CD4-positive, alpha-beta T cell treated with Interleukin-15 for 1 hour (primary cell): ENCODE results near the gene CD3E.

ENCODE experiments used
- DNase-seq: peaks from one replicate; pipeline ENCODE4 v3.0.0-alpha.2; 2020

CD3E gene

DNA sequence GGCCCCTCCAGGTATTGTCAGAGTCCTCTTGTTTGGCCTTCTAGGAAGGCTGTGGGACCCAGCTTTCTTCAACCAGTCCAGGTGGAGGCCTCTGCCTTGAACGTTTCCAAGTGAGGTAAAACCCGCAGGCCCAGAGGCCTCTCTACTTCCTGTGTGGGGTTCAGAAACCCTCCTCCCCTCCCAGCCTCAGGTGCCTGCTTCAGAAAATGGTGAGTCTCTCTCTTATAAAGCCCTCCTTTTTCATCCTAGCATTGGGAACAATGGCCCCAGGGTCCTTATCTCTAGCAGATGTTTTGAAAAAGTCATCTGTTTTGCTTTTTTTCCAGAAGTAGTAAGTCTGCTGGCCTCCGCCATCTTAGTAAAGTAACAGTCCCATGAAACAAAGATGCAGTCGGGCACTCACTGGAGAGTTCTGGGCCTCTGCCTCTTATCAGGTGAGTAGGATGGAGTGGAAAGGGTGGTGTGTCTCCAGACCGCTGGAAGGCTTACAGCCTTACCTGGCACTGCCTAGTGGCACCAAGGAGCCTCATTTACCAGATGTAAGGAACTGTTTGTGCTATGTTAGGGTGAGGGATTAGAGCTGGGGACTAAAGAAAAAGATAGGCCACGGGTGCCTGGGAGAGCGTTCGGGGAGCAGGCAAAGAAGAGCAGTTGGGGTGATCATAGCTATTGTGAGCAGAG, at the start of gene CD3E:
TSS of gene CD3E (plus strand) at position 163 of the 681 bp plus-strand sequence. CDS start at position 386, 223 bp downstream.
- peak; percentile 67 for DNase-seq

- DNase-seq, result no peak
Measured at GRCh38 chr11:118258410-118258809, 46.1 kb upstream of the CD3E start.

DNA sequence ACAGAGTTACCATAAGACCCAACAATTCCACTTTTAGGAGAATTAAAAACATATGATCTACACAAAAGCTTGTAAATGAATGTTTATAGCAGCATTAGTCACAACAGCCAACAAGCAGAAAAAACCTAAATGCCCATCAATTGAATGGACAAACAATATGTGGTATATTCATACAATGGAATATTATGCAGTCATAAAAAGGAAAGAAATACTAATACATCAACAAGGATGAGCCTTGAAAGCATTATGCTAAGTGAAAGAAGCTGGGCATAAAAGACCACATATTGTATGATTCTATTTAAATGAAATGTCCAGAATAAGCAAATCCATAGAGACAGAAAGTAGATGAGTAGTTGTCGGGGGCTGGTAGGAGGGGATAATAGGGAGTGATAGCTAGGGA, 45.4 kb upstream of the CD3E start:
- no peak for DNase-seq

DNA sequence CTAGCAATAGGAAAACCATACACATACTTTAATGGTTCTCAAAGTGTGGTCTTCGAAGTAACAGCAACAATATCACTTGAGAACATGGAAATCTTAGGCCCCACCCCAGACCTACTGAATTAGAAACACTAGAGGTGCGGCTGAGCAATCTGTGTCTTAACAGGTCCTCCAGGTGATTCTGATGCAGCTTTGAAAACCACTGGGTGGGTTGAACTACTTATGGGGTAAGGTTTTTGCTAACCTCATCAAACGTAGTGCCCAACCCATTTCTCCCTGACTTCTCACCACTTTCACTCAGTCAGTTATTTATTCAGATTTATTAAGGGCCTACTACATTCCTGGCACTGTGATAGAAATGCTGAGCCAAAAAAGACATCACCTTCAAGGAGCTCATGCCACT, 44.2 kb upstream of the CD3E start:
- no peak for DNase-seq

DNA sequence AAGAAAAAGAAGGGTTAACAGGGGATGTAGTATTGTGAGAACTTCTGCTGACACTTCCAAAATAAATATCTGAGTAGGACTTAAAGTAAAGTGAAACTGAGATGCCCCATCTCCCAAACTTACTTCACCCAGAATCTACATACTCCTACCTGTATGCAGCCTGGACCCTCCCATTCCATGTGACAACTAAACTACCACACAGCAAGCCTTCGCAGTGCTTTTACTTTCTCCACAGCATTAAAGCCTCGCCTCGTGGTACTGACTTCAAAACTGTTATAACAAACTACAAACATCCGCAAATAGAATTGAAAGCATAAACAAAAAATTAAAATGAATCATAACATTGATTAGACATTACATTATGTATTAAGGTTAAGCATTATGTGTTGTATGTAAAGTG, 41.4 kb upstream of the CD3E start:
- DNase-seq, result no peak

- DNase-seq, result no peak
Measured at GRCh38 chr11:118263695-118264568, 40.6 kb upstream of the CD3E start, which contains the start of gene MPZL2. MPZL2 (minus strand) TSS chr11:118264297; CDS start chr11:118264153, 144 bp downstream.

GRCh38 chr11:118264569-118265465, 39.7 kb upstream of the CD3E start:
- no peak for DNase-seq

GRCh38 chr11:118265954-118266353, 38.6 kb upstream of the CD3E start:
- DNase-seq, result no peak

DNA sequence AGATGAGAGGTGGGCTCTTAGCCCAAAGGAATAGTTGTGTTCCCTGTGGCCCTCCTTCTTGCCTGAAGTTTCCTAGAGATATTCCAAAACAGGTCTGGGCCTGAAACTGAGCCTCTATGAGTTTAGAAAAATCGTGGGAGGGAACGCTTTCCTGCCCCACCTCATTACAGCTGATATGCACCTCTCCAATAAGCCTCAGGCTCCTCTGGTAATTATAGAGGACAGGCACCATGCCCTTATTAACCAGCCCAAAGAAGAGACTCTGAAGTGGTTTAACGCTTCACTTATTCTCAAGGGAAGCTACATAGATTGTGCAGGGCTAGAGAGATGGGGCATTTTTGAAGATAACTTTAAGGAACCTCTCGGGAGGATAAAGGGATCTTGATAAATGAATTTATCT, 37.0 kb upstream of the CD3E start:
- DNase-seq, result no peak

DNA sequence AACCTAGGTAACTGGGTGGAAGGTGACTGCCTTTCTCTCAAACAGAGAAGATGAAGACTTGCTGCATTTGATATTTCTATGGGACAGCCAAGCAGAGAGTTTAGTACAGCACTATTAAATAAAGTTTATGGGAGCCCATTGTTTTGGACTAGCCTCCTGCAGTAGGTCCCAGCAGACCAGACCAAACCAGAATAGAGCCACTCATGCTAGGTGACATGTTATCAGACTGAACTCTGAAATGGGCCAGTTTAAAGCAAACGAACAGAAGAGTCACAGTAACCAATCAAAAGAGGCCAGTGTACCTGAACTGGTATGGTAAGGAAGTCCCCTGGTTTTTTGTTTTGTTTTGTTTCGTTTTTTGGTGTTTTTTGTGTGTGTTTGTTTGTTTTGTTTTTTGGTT, 32.5 kb upstream of the CD3E start:
- no peak for DNase-seq

DNA sequence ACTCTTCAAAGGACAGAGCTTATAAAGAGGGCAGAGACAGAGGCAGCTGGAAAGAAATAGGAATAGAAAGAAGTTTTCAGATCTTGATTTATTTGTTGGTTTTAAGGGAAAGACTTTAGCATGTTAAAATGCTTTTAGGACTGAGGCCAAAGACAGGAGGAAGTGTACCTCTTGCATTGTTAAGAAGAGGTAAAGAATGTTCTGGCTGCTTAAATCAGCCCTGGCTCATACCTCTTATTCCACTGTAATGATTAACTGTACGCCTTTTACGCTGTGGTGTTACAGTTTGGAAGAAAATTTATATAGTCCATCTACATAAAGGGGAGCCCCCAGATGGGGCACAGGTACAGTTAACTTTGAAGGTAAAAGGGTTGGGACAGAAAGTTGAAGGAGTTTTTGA, 30.3 kb upstream of the CD3E start:
- no peak for DNase-seq

DNA sequence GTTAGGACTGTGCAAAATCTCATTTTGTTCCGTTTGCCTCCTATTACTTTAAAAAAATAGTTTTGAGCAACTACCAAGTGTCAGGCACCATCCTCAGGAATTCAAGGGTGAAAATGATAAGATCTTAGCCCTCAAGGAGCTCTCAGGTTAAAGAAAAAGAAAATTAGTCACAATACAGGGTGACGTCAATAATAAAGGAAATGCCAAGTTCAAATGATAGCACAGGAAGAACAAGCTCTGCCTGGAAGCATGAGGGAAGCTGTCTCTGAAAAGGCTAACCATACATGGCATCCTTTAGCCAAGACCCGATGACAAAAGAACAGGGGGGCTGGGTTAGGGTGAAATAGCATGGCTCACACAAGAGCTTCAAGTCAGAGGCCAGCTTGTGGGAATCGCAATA, 29.4 kb upstream of the CD3E start:
- no peak for DNase-seq

DNA sequence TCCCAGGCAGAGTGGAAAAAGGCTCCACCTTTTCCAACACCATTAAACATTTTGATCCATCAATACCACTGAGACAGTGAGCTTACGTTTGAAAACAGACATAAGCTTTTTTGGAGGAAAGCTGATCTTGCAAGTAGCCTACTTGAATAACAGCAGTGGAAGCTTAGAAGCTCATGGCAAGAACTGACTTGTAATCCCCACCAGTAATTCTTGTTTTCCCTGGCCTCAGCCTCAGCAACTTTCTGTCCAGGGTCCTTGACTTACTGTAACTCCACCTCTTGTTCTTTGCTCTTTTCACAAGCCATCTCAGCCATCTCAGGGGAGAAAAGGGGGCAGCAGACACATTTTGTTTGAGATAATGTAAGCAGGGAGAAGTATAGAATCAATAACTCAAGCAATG, 28.1 kb upstream of the CD3E start:
- no peak for DNase-seq

DNA sequence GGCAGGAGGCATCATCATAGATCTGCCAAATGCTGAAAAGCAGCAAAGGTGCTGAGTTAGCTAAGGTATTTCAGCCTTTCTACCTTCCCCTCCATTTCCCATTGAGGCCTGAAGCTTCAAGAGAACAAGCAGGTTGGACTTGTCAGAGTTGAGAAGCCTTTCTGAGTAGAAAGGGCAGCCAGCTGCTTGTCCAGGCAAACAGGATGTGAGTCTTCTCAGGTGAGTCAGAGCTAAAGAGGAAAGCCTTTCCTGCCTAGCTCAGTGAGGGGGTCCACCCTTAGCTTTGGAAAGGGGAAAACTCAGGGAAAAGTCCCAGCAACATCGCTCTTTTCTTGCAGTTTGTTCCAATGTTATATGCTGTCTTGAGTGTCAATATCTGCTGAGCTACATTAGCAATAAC, 27.2 kb upstream of the CD3E start:
- no peak for DNase-seq

- DNase-seq, result no peak
Measured at GRCh38 chr11:118281284-118281683, 23.2 kb upstream of the CD3E start.

DNA sequence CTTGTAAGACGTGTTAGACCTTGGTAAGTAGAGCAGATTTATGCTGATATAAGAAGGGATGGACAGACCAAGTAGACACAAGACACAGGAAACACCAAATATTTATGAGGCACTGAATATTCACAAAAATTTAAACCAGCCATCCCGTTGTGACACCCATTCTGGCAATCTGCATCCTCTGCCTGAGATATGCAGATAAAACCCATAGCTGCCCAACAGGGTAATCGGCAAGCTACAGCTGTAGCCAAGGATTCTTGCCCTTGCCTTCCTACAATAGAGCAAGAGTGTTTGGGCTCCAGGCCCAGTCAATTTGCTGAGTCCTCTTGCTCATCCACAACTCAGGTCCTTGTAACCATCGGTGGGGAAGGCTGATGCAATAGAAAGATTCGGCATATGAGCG, 21.9 kb upstream of the CD3E start:
- DNase-seq, result no peak

- no peak for DNase-seq
Measured at GRCh38 chr11:118283037-118283636, 21.4 kb upstream of the CD3E start.

DNA sequence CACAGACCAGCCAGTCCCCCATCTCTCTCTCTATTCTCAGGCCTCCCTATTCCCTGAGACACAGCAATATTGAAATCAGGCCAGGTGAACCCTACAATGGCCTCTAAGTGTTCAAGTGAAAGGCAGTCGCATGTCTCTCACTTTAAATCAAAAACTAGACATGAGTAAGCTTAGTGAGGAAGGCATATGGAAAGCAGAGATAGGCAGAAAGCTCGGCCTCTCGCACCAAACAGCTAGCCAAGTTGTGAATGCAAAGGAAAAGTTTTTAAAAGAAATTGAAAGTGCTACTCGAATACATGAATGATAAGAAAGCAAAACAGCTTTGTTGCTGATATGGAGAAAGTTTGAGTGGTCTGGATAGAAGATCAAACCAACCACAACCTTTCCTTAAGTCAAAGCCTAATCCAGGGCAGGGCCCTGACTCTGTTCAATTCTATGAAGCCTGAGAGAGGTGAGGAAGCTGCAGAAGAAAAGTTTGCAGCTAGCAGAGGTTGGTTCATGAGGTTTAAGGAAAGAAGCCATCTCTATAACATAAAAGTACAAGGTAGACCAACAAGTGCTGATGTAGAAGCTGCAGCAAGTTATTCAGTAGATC, 20.7 kb upstream of the CD3E start:
- no peak for DNase-seq

GRCh38 chr11:118286545-118286944, 18.0 kb upstream of the CD3E start:
- DNase-seq, result no peak

DNA sequence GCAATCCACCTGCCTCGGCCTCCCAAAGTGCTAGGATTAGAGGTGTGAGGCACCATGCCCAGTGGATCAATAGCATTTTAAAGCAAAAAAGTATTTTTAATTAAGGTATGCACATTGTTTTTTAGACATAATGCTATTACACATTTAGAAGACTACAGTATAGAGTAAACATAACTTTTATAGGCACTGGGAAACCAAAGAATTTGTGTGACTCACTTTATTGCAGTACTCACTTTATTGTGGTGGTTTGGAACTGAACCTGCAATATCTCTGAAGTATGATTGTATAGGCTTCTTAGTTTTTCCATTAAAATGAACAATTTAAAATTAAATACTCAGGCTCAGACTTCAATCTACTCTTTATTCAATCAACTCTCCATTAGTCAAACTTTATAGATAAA, 17.5 kb upstream of the CD3E start:
- DNase-seq, result no peak

DNA sequence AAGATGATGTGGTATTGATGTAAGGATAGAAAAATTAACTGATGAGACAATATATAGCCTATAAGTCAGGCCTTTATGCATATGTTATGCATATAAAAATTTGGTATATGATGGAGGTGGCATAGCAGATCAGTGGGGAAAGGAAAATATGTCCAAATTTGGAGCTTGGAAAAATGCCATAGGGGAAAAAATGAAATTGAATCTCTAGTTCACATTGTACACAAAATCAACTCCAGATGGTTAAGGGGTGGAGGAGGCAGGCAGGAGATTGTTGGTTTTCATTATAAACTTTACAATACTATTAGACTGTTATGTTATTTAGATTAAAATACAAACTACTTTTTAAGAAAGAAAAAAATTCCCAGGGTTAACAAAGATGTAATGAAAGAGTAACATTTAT, 15.1 kb upstream of the CD3E start:
- DNase-seq, result no peak

DNA sequence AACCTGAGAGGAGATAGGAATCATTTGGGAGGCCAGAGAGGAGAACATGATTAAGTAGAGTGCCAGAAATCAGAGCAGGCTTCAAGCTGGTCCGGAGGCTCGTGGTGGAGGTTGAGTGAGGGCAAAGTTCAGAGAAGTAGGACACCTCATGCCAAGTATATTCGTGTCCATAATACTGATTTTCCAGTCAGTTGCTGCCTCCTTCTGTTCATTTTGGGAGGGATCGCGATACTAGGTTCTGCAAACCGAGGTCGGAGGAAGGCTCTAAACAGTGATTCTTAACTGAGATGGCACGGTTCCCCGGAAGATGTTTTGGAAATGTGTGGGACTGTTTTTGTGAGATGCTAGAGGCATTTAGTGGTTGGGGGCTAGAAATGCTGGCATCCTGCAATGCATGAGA, 13.6 kb upstream of the CD3E start:
- DNase-seq, result peak; percentile 36
